HG03095 (cell line): ENCODE data around the gene UVSSA.
"Not testable (repeated sequence)": the region's sequence is repeated elsewhere in the genome, so short reads cannot be mapped to it uniquely, and the experiment has no call there.

Experiments
- ATAC-seq: cut with Tn5 transposase; IDR thresholded peaks from one replicate; pipeline ENCODE4 v1.9.1; 2021; ENCODE audit warnings: moderate library complexity; ENCODE audit not compliant: unreplicated experiment

The UVSSA gene

GRCh38 chr4:1385373-1386340, 38.6 kb downstream of the UVSSA start:
- ATAC-seq = no peak

DNA sequence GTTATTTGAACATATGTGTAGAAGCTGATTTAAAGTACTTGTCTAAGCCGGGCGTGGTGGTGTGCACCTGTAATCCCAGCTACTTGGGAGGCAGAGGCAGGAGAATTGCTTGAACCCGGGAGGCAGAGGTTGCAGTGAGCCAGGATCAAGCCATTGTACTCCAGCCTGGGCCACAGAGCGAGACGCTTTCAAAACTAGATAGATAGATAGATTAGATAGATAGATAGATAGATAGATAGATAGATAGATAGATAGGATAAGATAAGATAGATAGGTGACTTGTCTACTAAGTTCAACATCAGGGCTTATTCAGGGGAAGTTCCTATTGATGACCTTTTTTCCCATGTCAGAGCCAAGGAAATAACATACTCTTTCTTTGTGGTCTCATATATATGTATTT, 46.4 kb downstream of the UVSSA start:
- ATAC-seq = not testable (repeated sequence)

DNA sequence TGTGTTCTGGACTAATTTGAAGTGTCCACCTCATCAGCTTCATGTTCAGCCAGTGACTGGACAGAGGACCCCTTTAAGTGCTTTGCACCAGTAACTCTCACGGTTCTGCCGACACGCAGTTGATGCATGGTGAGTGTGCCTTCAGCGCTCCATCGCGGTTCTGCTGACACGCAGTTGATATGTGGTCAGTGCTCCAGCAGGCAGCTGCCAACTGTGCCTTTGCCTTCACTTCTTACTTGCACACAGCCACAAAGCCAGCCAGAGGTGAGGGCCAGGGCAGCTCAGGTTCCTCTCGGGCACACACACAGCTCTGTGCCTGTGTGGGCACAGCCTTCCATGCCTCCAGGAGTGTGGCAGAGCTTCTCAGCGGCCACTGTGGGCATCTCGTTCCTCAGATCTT, 46.9 kb downstream of the UVSSA start:
- no peak for ATAC-seq

DNA sequence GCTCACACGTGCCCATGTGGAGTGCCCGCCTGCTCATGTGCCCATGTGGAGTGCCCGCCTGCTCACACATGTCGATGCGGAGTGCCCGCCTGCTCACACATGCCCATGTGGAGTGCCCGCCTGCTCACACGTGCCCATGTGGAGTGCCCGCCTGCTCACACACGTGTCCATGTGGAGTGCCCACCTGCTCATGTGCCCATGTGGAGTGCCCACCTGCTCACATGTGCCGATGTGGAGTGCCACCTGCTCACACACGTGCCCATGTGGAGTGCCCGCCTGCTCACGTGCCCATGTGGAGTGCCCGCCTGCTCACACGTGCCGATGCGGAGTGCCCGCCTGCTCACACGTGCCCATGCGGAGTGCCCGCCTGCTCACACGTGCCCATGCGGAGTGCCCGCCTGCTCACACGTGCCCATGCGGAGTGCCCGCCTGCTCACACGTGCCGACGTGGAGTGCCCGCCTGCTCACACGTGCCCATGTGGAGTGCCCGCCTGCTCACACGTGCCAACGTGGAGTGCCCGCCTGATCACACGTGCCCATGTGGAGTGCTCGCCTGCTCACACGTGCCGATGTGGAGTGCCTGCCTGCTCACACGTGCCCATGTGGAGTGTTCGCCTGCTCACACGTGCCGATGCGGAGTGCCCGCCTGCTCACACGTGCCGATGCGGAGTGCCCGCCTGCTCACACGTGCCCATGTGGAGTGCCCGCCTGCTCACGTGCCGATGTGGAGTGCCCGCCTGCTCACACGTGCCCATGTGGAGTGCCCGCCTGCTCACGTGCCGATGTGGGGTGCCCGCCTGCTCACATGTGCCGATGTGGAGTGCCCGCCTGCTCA, 47.8 kb downstream of the UVSSA start:
- not testable (repeated sequence) for ATAC-seq

DNA sequence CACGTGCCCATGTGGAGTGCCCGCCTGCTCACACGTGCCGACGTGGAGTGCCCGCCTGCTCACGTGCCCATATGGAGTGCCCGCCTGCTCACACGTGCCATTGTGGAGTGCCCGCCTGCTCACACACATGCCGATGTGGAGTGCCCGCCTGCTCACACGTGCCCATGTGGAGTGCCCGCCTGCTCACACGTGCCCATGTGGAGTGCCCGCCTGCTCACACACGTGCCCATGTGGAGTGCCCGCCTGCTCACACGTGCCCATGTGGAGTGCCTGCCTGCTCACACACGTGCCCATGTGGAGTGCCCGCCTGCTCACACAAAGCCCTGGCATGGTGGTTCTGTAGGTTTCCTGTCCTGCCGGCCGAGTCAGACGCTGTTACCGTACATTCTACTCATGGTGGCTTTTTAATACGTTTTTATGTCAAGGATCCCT, 48.4 kb downstream of the UVSSA start:
- ATAC-seq = not testable (repeated sequence)

DNA sequence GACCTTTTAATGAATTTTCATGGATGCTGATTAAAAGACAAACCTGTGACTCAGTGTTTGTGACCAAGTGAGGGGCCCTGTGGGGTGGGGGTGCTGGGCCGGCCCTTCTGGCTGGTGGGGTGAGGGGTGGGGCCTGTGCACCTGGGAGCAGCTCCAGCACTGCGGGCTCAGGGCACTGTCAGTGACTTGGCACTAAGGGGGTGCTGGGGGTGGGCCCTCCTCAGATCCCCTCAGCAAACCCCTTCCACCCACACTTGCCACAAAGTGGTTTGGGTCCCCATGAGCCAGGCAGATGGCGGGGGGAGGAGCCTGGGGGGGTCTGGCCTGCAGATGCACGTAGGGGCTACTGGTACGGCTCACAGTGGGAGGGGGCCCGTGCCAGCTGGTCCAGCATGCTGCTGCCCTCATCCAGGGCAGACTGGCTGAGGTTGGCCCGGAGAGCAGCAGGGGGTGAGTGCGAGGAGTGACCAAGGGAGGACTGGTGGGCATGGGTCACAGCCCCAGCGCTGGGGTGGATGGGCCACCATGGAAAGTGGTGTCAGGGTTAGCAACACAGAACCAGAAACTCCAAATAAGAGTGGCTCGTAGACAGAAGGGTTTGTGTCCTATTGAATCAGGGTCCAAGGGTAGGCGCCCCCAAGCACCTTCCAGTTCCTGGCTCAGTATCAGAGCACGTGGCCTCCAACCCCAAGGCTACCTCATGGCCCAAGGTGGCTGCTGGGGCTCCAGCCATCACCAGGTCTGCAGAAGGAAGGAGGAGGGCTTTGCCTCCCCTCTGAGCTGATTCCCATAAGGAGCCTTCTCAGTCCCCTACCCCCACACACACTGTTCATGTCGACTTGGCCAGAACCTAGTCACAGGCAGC, 49.2 kb downstream of the UVSSA start:
- no peak for ATAC-seq

GRCh38 chr4:1396806-1397455, 49.9 kb downstream of the UVSSA start:
- no peak for ATAC-seq

GRCh38 chr4:1398681-1399507, 51.9 kb downstream of the UVSSA start:
- no peak for ATAC-seq

GRCh38 chr4:1399508-1400190, 52.6 kb downstream of the UVSSA start:
- ATAC-seq = no peak

- no peak for ATAC-seq
These were observed 53.3 kb downstream of the UVSSA start for GRCh38 chr4:1400191-1400805.

DNA sequence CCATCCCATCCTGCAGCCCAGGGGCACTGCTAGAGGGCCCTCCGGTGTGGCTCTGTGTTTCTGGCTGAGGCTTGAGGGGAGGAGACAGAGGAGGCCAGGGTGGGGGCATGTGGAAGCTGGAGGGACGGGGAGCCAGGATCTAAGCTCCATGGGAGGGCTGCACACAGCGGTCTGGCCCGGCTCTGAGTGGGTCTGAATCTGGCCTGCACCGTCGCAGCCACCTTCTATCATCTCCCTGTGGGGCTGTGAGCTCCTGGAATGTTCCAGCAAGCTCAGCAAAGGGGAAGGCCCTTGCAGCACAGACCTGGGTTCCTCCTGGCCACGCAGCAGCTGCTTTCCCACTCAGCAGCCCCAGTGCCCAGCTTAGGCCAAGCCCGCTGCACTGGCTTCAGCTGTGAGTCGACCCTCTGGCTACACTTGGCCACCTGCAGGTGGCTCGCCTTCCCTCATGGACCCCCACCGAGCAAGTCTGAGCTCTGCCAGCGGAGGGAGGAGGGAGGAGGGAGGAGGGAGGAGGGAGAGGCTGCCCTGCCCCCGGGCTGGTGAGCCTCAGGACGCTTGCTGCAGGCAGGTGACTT, 53.9 kb downstream of the UVSSA start:
- no peak for ATAC-seq

DNA sequence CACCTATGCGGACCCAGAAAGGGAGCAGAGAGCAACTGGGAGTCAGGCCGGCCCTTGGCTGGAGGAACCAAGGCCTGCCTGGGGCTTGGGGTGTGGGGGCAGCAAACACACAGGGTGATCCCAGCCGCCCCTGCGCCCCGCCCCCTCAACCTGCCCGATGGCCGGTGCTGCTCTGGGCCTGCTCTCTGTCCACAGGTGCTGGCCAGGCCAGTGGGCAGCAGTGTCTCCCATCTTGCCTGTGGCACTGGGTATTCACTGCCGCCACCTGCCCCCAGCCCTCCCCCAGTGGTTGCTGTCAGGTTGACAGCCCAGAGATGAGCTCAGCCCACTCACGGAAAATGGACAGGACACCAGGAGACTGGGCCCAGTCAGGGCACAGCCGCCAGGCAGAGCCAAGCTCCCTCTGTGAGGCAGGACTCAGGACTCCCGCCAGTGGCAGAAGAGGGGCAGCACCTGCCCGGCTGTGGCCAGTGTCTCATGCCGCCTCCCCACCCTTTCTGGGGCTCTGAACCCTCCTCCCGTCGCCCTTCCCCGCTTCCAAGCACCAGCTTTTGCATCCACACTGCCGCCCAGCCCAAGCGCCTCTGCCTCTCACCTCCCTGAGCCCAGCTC, 54.5 kb downstream of the UVSSA start:
- no peak for ATAC-seq

DNA sequence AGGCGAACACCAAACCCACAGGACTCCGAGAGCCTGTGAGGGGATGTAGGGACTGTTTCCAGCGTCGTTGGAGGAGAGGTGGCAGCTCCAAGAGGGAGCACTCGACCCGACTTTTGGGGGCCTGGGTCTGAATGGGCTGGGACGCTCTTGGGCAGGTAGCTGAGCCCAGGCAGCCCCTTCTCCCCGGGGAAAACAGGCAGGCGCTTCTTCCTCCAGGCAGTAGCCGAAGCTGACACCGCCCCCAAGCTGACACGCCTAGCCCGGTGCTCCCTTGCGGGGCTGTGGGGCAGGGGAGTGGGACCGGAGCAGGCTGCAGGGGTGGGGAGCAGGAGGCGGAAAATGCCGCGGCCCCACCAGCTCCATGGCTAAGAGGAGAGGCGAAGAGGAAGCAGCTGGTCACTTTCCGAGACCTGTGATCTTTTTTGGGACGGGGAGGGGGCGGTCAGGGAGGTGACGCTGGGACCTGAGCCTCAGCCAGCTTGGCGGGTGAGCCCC, 55.1 kb downstream of the UVSSA start:
- ATAC-seq = no peak

- no peak for ATAC-seq
These were observed 55.6 kb downstream of the UVSSA start for GRCh38 chr4:1402516-1403091.

- ATAC-seq = no peak
These were observed 56.2 kb downstream of the UVSSA start for GRCh38 chr4:1403177-1403583.

DNA sequence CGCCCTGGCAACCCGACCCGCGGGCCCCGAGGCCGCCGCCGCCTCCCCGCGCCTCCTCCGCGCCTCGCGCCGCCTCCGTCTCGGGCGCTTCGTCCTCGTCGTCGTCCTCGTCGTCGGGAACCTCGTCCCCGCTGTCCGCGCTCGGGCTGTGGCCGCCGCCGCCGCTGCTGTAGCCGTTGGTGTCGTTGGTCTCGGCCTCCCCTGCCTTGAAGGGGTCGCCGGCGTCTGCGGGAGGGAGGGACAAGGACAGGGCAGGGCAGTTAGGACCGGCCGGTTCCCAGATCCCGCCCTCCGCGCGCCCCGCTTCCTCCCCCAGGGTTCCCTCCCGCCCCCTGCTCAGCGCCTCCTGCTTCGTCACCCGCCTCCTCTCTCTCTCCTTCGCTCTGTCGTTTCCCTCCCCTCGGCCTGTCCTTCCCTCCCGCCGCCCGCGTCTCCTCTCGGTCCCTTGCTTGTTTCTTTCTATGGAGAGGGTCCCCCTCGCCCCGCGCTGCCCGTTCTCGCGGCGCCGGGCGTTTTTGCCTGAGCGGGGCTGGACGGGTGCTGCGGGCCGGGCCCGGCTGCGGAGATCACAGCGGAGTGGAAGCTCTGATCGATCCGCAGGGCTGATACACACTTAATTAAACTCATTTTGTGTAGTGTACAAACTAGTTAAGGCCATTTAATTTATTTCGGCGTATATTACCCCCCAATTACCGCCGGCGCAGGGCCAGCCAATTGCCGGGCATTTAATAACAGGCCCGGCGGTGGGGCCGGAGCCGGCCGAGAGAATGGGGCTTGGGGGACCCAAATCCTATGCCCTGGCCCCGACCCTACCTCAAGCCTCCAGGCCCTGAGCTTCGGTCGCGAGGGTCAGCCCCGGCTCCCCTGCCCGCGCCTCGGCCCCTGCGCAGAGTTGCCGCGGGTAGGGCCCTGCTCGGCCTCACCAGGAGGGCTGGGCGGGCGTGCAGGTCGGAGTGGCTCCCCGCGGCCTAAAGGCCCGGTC, 56.9 kb downstream of the UVSSA start:
- ATAC-seq = no peak
